Glomerular endothelial cell (primary cell): ENCODE data around the gene ARHGAP33. TPM values are rescaled to one million over a fixed set of nuclear protein-coding genes. Genes with fewer than 3 reads are reported as not detected.
"Not testable (repeated sequence)": the region's sequence is repeated elsewhere in the genome, so short reads cannot be mapped to it uniquely, and the experiment has no call there.

Source experiments
- DNase-seq: peaks from one replicate; pipeline ENCODE4 v3.0.0-alpha.2; 2011; ENCODE audit warnings: low read depth, low spot score; ENCODE audit errors: extremely low read depth
- total RNA-seq: library from RNA; depleted of rRNA; stranded (reverse); fragments of >200 nt; gene quantifications from 2 replicates; pipeline ENCODE4 v1.2.3, GENCODE V29; 2015

ARHGAP33 gene
- total RNA-seq, 1 donor from 2014 or later, result 5.0 TPM

- DNase-seq, result no peak
Measured at GRCh38 chr19:35754370-35755130, 20.8 kb upstream of the ARHGAP33 start.

GRCh38 chr19:35755131-35755549 lies 20.2 kb upstream of the ARHGAP33 start:
- no peak for DNase-seq

GRCh38 chr19:35755550-35756376 lies 19.6 kb upstream of the ARHGAP33 start:
- no peak for DNase-seq

GRCh38 chr19:35756377-35757230 lies 18.8 kb upstream of the ARHGAP33 start, which contains the start of gene HSPB6:
Gene HSPB6, minus strand, starts transcription at chr19:35757029. Its CDS starts 21 bp downstream, at chr19:35757008.
- DNase-seq, result no peak

- DNase-seq, result no peak
Measured at GRCh38 chr19:35757231-35757748, 18.1 kb upstream of the ARHGAP33 start.

- DNase-seq, result peak; percentile 97
Measured at GRCh38 chr19:35757749-35758608, 17.4 kb upstream of the ARHGAP33 start, which contains the start of gene PROSER3. Gene PROSER3, plus strand, starts transcription at chr19:35758176. Its CDS starts 40 bp downstream, at chr19:35758216.

GRCh38 chr19:35759697-35760096 lies 15.7 kb upstream of the ARHGAP33 start:
- no peak for DNase-seq

GRCh38 chr19:35760711-35761349 lies 14.5 kb upstream of the ARHGAP33 start:
- no peak for DNase-seq

- DNase-seq, result no peak
Measured at GRCh38 chr19:35764432-35765315, 10.7 kb upstream of the ARHGAP33 start.

- DNase-seq, result no peak
Measured at GRCh38 chr19:35766571-35767104, 8.7 kb upstream of the ARHGAP33 start.

GRCh38 chr19:35767288-35768081 lies 7.9 kb upstream of the ARHGAP33 start:
- DNase-seq, result no peak

GRCh38 chr19:35768082-35768421 lies 7.3 kb upstream of the ARHGAP33 start:
- DNase-seq, result no peak

GRCh38 chr19:35772362-35772761 lies 3.0 kb upstream of the ARHGAP33 start:
- DNase-seq, result not testable (repeated sequence)

GRCh38 chr19:35773020-35773806 lies 2.2 kb upstream of the ARHGAP33 start:
- no peak for DNase-seq

GRCh38 chr19:35774274-35775045 lies 904 bp upstream of the ARHGAP33 start:
- DNase-seq, result no peak

- DNase-seq, result no peak
Measured at GRCh38 chr19:35775046-35775297, 392 bp upstream of the ARHGAP33 start.
